ENCODE data around the gene ARHGAP44. TPM values are rescaled to one million over a fixed set of nuclear protein-coding genes. Genes with fewer than 3 reads are reported as not detected.

The ARHGAP44 gene
- total RNA-seq, 2 experiments from 2014 or later: not detected

GRCh38 chr17:12794919-12795532 is 5.7 kb downstream of the ARHGAP44 start:
- DNase-seq: no peak
- CTCF ChIA-PET: no interaction called here
- H3K36me3 Mint-ChIP-seq (ENCODE audit: low read depth): no peaks in the 10 kb centered on the region
- H3K27ac Mint-ChIP-seq: no peak overlapping the region
- POLR2A ChIA-PET: no interaction called here
- peaks cover 10% of the 10 kb centered on the region for H3K27me3 Mint-ChIP-seq
- H3K9me3 Mint-ChIP-seq: no peaks in the 10 kb centered on the region
- no peaks in the 10 kb centered on the region for H3K4me1 Mint-ChIP-seq
- no peak overlapping the region for H3K4me3 Mint-ChIP-seq

- DNase-seq: no peak
- Mint-ChIP-seq H3K4me1 (no peaks in the 10 kb centered on the region), H3K27me3 (no peaks in the 10 kb centered on the region), H3K36me3 (ENCODE audit: low read depth) (no peaks in the 10 kb centered on the region), H3K9me3 (peaks cover 10% of the 10 kb centered on the region), H3K27ac (no peak overlapping the region), H3K4me3 (no peak overlapping the region)
- POLR2A ChIA-PET: no interaction called here
- CTCF ChIA-PET: no interaction called here
Observed at GRCh38 chr17:12800855-12801365, 11.6 kb downstream of the ARHGAP44 start.

GRCh38 chr17:12806630-12807029 is 17.3 kb downstream of the ARHGAP44 start:
- H3K27ac Mint-ChIP-seq: no peak overlapping the region
- no peaks in the 10 kb centered on the region for H3K27me3 Mint-ChIP-seq
- no peaks in the 10 kb centered on the region for H3K36me3 Mint-ChIP-seq (ENCODE audit: low read depth)
- peaks cover 33% of the 10 kb centered on the region for H3K9me3 Mint-ChIP-seq
- no peak for DNase-seq
- H3K4me3 Mint-ChIP-seq: no peak overlapping the region
- no peaks in the 10 kb centered on the region for H3K4me1 Mint-ChIP-seq
- POLR2A ChIA-PET: no interaction called here
- CTCF ChIA-PET: no interaction called here

GRCh38 chr17:12808723-12809122 is 19.4 kb downstream of the ARHGAP44 start:
- H3K4me1 Mint-ChIP-seq: no peaks in the 10 kb centered on the region
- POLR2A ChIA-PET: no interaction called here
- H3K9me3 Mint-ChIP-seq: peaks cover 30% of the 10 kb centered on the region

GRCh38 chr17:12812877-12813276 is 23.6 kb downstream of the ARHGAP44 start:
- ChIA-PET CTCF (no interaction called here), POLR2A (no interaction called here)
- peaks cover 18% of the 10 kb centered on the region for H3K9me3 Mint-ChIP-seq
- no peak for DNase-seq
- no peaks in the 10 kb centered on the region for H3K4me1 Mint-ChIP-seq
- no peaks in the 10 kb centered on the region for H3K36me3 Mint-ChIP-seq (ENCODE audit: low read depth)
- no peaks in the 10 kb centered on the region for H3K27me3 Mint-ChIP-seq
- no peak overlapping the region for H3K4me3 Mint-ChIP-seq
- no peak overlapping the region for H3K27ac Mint-ChIP-seq

More at GRCh38 chr17:12808723-12809122, 19.4 kb downstream of the ARHGAP44 start:
- Mint-ChIP-seq H3K27ac (no peak overlapping the region), H3K4me3 (no peak overlapping the region), H3K27me3 (no peaks in the 10 kb centered on the region), H3K36me3 (ENCODE audit: low read depth) (no peaks in the 10 kb centered on the region)
- no peak for DNase-seq
- CTCF ChIA-PET: no interaction called here

- no peaks in the 10 kb centered on the region for H3K4me1 Mint-ChIP-seq
- CTCF ChIA-PET: no interaction called here
- H3K36me3 Mint-ChIP-seq (ENCODE audit: low read depth): no peaks in the 10 kb centered on the region
- POLR2A ChIA-PET: no interaction called here
- DNase-seq: no peak
- peaks cover 17% of the 10 kb centered on the region for H3K9me3 Mint-ChIP-seq
- H3K27ac Mint-ChIP-seq: no peak overlapping the region
- H3K4me3 Mint-ChIP-seq: no peak overlapping the region
- no peaks in the 10 kb centered on the region for H3K27me3 Mint-ChIP-seq
Observed at GRCh38 chr17:12813664-12814063, 24.4 kb downstream of the ARHGAP44 start.

- DNase-seq: no peak
- no peak overlapping the region for H3K27ac Mint-ChIP-seq
- no peaks in the 10 kb centered on the region for H3K27me3 Mint-ChIP-seq
- POLR2A ChIA-PET: no interaction called here
- no peak overlapping the region for H3K4me3 Mint-ChIP-seq
- CTCF ChIA-PET: no interaction called here
- peaks cover 8% of the 10 kb centered on the region for H3K9me3 Mint-ChIP-seq
- H3K36me3 Mint-ChIP-seq (ENCODE audit: low read depth): no peaks in the 10 kb centered on the region
- H3K4me1 Mint-ChIP-seq: no peaks in the 10 kb centered on the region
Observed at GRCh38 chr17:12814718-12815117, 25.4 kb downstream of the ARHGAP44 start.

- Mint-ChIP-seq H3K27me3 (no peaks in the 10 kb centered on the region), H3K36me3 (ENCODE audit: low read depth) (no peaks in the 10 kb centered on the region), H3K4me3 (no peak overlapping the region), H3K4me1 (no peaks in the 10 kb centered on the region), H3K27ac (no peak overlapping the region), H3K9me3 (peaks cover 4% of the 10 kb centered on the region)
- POLR2A ChIA-PET: no interaction called here
- CTCF ChIA-PET: no interaction called here
- no peak for DNase-seq
Observed at GRCh38 chr17:12815642-12816141, 26.4 kb downstream of the ARHGAP44 start.

GRCh38 chr17:12821376-12821940 is 32.2 kb downstream of the ARHGAP44 start:
- Mint-ChIP-seq H3K27me3 (no peaks in the 10 kb centered on the region), H3K27ac (no peak overlapping the region), H3K4me1 (no peaks in the 10 kb centered on the region), H3K36me3 (ENCODE audit: low read depth) (no peaks in the 10 kb centered on the region), H3K9me3 (no peaks in the 10 kb centered on the region), H3K4me3 (no peak overlapping the region)
- CTCF ChIA-PET: no interaction called here
- POLR2A ChIA-PET: no interaction called here
- no peak for DNase-seq

GRCh38 chr17:12826431-12826830 is 37.1 kb downstream of the ARHGAP44 start:
- DNase-seq: no peak
- ChIA-PET CTCF (no interaction called here), POLR2A (no interaction called here)
- H3K4me3 Mint-ChIP-seq: no peak overlapping the region
- H3K9me3 Mint-ChIP-seq: peaks cover 14% of the 10 kb centered on the region
- no peaks in the 10 kb centered on the region for H3K27me3 Mint-ChIP-seq
- no peak overlapping the region for H3K27ac Mint-ChIP-seq
- no peaks in the 10 kb centered on the region for H3K36me3 Mint-ChIP-seq (ENCODE audit: low read depth)
- no peaks in the 10 kb centered on the region for H3K4me1 Mint-ChIP-seq

GRCh38 chr17:12830777-12831247 is 41.5 kb downstream of the ARHGAP44 start:
- no peak overlapping the region for H3K4me3 Mint-ChIP-seq
- no peaks in the 10 kb centered on the region for H3K36me3 Mint-ChIP-seq (ENCODE audit: low read depth)
- H3K4me1 Mint-ChIP-seq: no peaks in the 10 kb centered on the region
- ChIA-PET CTCF (no interaction called here), POLR2A (no interaction called here)
- no peaks in the 10 kb centered on the region for H3K27me3 Mint-ChIP-seq
- no peak for DNase-seq
- no peak overlapping the region for H3K27ac Mint-ChIP-seq
- peaks cover 32% of the 10 kb centered on the region for H3K9me3 Mint-ChIP-seq

- POLR2A ChIA-PET: no interaction called here
- Mint-ChIP-seq H3K27ac (no peak overlapping the region), H3K27me3 (no peaks in the 10 kb centered on the region), H3K4me1 (no peaks in the 10 kb centered on the region), H3K36me3 (ENCODE audit: low read depth) (no peaks in the 10 kb centered on the region), H3K9me3 (peaks cover 32% of the 10 kb centered on the region), H3K4me3 (no peak overlapping the region)
- CTCF ChIA-PET: no interaction called here
- DNase-seq: no peak
Observed at GRCh38 chr17:12831839-12832238, 42.5 kb downstream of the ARHGAP44 start.

- Mint-ChIP-seq H3K9me3 (peaks cover 9% of the 10 kb centered on the region), H3K4me3 (no peak overlapping the region), H3K36me3 (ENCODE audit: low read depth) (no peaks in the 10 kb centered on the region), H3K27ac (no peak overlapping the region), H3K4me1 (no peaks in the 10 kb centered on the region), H3K27me3 (no peaks in the 10 kb centered on the region)
- DNase-seq: no peak
- ChIA-PET CTCF (no interaction called here), POLR2A (no interaction called here)
Observed at GRCh38 chr17:12839042-12839441, 49.7 kb downstream of the ARHGAP44 start.

GRCh38 chr17:12842936-12843335 is 53.6 kb downstream of the ARHGAP44 start:
- H3K36me3 Mint-ChIP-seq (ENCODE audit: low read depth): no peaks in the 10 kb centered on the region
- no peak for DNase-seq
- H3K4me3 Mint-ChIP-seq: no peak overlapping the region
- H3K9me3 Mint-ChIP-seq: peaks cover 15% of the 10 kb centered on the region
- no peaks in the 10 kb centered on the region for H3K27me3 Mint-ChIP-seq
- POLR2A ChIA-PET: no interaction called here
- no peaks in the 10 kb centered on the region for H3K4me1 Mint-ChIP-seq
- CTCF ChIA-PET: no interaction called here
- H3K27ac Mint-ChIP-seq: no peak overlapping the region
